Hepatocyte (in vitro differentiated cells): Measurements from ENCODE around the gene PLCXD3. TPM values are rescaled to one million over a fixed set of nuclear protein-coding genes. Genes with fewer than 3 reads are reported as not detected.
A peak's percentile ranks its signal among the peaks of the same experiment; 100 is the strongest.

Experiments
- DNase-seq: peaks from one replicate; pipeline ENCODE4 v3.0.0-alpha.2; 2016; ENCODE audit warnings: low spot score
- H2AFZ ChIP-seq: fragments of 200-600 bp; sonication (generic); 2 replicates; pipeline ENCODE4 v1.6.0; 2016; ENCODE audit warnings: antibody characterized with exemption, mild to moderate bottlenecking
- H3K27ac ChIP-seq: fragments of 200-600 bp; sonication (generic); 2 replicates; pipeline ENCODE4 v1.5.1; 2016; ENCODE audit warnings: mild to moderate bottlenecking
- H3K27me3 ChIP-seq: fragments of 200-600 bp; sonication (generic); 2 replicates; pipeline ENCODE4 v1.6.1; 2016
- H3K36me3 ChIP-seq: fragments of 200-600 bp; sonication (generic); replicated peaks from 2 replicates; pipeline ENCODE4 v1.5.1; 2016; ENCODE audit warnings: low read depth; ENCODE audit not compliant: insufficient read depth
- H3K4me1 ChIP-seq: fragments of 200-600 bp; sonication (generic); 2 replicates; pipeline ENCODE4 v1.5.1; 2016; ENCODE audit warnings: mild to moderate bottlenecking, moderate library complexity; ENCODE audit not compliant: insufficient read depth
- H3K4me2 ChIP-seq: fragments of 200-600 bp; sonication (generic); 2 replicates; pipeline ENCODE4 v1.6.0; 2016
- H3K4me3 ChIP-seq: fragments of 200-600 bp; sonication (generic); 2 replicates; pipeline ENCODE4 v1.5.1; 2016; ENCODE audit warnings: mild to moderate bottlenecking
- H3K79me2 ChIP-seq: fragments of 200-600 bp; sonication (generic); 2 replicates; pipeline ENCODE4 v1.6.0; 2017; ENCODE audit warnings: mild to moderate bottlenecking
- H3K9me2 ChIP-seq: fragments of 200-600 bp; sonication (generic); replicated peaks from 2 replicates; pipeline ENCODE4 v1.6.0; 2017; ENCODE audit warnings: mild to moderate bottlenecking; ENCODE audit not compliant: insufficient read depth
- H3K9me3 ChIP-seq: fragments of 200-600 bp; sonication (generic); 2 replicates; pipeline ENCODE4 v1.5.1; 2016; ENCODE audit warnings: low read depth, mild to moderate bottlenecking
- H4K20me1 ChIP-seq: fragments of 200-600 bp; sonication (generic); 2 replicates; pipeline ENCODE4 v1.6.0; 2016; ENCODE audit warnings: mild to moderate bottlenecking; ENCODE audit not compliant: insufficient read depth, poor library complexity, severe bottlenecking
- EZH2 ChIP-seq: fragments of 200-600 bp; sonication (generic); IDR thresholded peaks from 2 replicates; pipeline ENCODE4 v1.6.1; 2016; ENCODE audit warnings: antibody characterized with exemption, mild to moderate bottlenecking, borderline replicate concordance
- EZH2phosphoT487 ChIP-seq: fragments of 200-600 bp; sonication (generic); IDR thresholded peaks from one replicate; pipeline ENCODE4 v1.6.1; 2018; ENCODE audit warnings: antibody characterized with exemption, mild to moderate bottlenecking, low read depth, moderate library complexity; ENCODE audit not compliant: unreplicated experiment, severe bottlenecking
- WGBS: methylation state at CpG from one replicate; pipeline ENCODE4 v1.1.6; 2016; ENCODE audit warnings: low lambda C conversion rate; ENCODE audit errors: missing lambda C conversion rate; 5-methylcytosine and 5-hydroxymethylcytosine counted together
- polyA plus RNA-seq: library from polyadenylated mRNA; unstranded; fragments of >200 nt; fragmentation: Nextera tagmentation; extraction: Ambion mirVana; gene quantifications from 2 replicates; pipeline ENCODE4 v1.2.1, GENCODE V29; 2016
- total RNA-seq: library from RNA; depleted of rRNA; stranded (reverse); fragments of >200 nt; gene quantifications from 2 replicates; pipeline ENCODE4 v1.2.3, GENCODE V29; 2014
- TF ChIP-seq, protein P1 (sequence below): fragments of 200-600 bp; sonication (generic); IDR thresholded peaks from 2 replicates; pipeline ENCODE4 v1.5.1; 2016; ENCODE audit warnings: antibody characterized with exemption, mild to moderate bottlenecking; ENCODE audit not compliant: poor library complexity

The PLCXD3 gene
- total and polyA plus RNA-seq, 2 experiments from 2014 or later = 0.47 to 2.2 TPM

- H4K20me1 ChIP-seq = no peaks in the 10 kb centered on the region
- H3K36me3 ChIP-seq = no peaks in the 10 kb centered on the region
- no peaks in the 10 kb centered on the region for H3K27me3 ChIP-seq
- DNase-seq = peak; percentile 8
- 43% methylated on average over 3 of the region's 3 CpGs for WGBS
- H3K9me3 ChIP-seq = no peaks in the 10 kb centered on the region
- H3K27ac ChIP-seq = peak overlapping the region; percentile 12
- no peaks in the 10 kb centered on the region for H3K9me2 ChIP-seq
- TF ChIP-seq, protein P1, sequence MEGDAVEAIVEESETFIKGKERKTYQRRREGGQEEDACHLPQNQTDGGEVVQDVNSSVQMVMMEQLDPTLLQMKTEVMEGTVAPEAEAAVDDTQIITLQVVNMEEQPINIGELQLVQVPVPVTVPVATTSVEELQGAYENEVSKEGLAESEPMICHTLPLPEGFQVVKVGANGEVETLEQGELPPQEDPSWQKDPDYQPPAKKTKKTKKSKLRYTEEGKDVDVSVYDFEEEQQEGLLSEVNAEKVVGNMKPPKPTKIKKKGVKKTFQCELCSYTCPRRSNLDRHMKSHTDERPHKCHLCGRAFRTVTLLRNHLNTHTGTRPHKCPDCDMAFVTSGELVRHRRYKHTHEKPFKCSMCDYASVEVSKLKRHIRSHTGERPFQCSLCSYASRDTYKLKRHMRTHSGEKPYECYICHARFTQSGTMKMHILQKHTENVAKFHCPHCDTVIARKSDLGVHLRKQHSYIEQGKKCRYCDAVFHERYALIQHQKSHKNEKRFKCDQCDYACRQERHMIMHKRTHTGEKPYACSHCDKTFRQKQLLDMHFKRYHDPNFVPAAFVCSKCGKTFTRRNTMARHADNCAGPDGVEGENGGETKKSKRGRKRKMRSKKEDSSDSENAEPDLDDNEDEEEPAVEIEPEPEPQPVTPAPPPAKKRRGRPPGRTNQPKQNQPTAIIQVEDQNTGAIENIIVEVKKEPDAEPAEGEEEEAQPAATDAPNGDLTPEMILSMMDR = no peak
- TF ChIP-seq EZH2phosphoT487 (no peak), EZH2 (no peak)
- H3K79me2 ChIP-seq = no peaks in the 10 kb centered on the region
- no peaks in the 10 kb centered on the region for H3K4me1 ChIP-seq
- H3K4me2 ChIP-seq = no peak overlapping the region
- H3K4me3 ChIP-seq = no peak overlapping the region
- no peak overlapping the region for H2AFZ ChIP-seq
Observed at GRCh38 chr5:41264019-41264418, 246.4 kb downstream of the PLCXD3 start.

DNA sequence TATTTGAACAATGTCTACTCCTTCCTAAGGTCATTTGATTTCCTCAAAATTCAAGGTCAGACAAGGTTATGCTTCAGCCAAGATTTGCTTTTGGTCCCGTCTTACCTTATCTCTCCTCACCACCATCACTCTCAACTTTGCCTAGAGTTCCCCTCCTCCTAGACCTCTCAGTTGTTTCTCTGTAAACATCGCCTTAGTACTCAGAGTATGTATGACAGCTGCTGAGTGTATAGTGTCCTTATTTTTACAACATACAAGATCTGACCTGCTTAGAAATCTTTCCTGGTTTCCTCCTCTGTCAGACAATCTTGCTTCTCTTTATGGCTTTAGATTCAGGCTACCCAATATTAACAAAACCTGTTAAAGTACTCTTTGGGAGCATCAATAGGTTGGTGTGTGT is 247.1 kb downstream of the PLCXD3 start:
- Histone ChIP-seq H3K4me2 (no peak overlapping the region), H3K4me3 (no peak overlapping the region), H3K79me2 (no peaks in the 10 kb centered on the region), H3K9me3 (no peaks in the 10 kb centered on the region), H4K20me1 (no peaks in the 10 kb centered on the region), H3K9me2 (no peaks in the 10 kb centered on the region), H3K27ac (peak overlapping the region; percentile 12), H3K36me3 (no peaks in the 10 kb centered on the region), H2AFZ (no peak overlapping the region), H3K27me3 (no peaks in the 10 kb centered on the region), H3K4me1 (no peaks in the 10 kb centered on the region)
- WGBS = 76% methylated on average over 2 of the region's 2 CpGs
- TF ChIP-seq EZH2phosphoT487 (no peak), EZH2 (no peak)
- TF ChIP-seq, protein P1 = no peak
- DNase-seq = no peak
